GM23338 (cell line): ENCODE data around the gene TFF1. TPM values are rescaled to one million over a fixed set of nuclear protein-coding genes. Genes with fewer than 3 reads are reported as not detected.

Experiments
- ATAC-seq: fragments of 200-7000 bp; cut with Tn5 transposase; 3 replicates; pipeline ENCODE4 v1.9.1; 2020
- DNase-seq: peaks from one replicate; pipeline ENCODE4 v3.0.0-alpha.2; 2015; ENCODE audit warnings: low spot score
- H2AFZ ChIP-seq: fragments of 200-600 bp; sonication (generic); 2 replicates; pipeline ENCODE4 v1.8.0; 2016; ENCODE audit warnings: antibody characterized with exemption, mild to moderate bottlenecking, moderate library complexity
- H3F3A ChIP-seq: fragments of 200-600 bp; sonication (generic); replicated peaks from 2 replicates; pipeline ENCODE4 v1.8.0; 2017; ENCODE audit warnings: antibody characterized with exemption, mixed run types, low read depth
- H3K27ac ChIP-seq: fragments of 200-600 bp; sonication (generic); 2 replicates; pipeline ENCODE4 v1.6.1; 2016; ENCODE audit warnings: low read depth
- H3K27me3 ChIP-seq: fragments of 200-600 bp; sonication (generic); 2 replicates; pipeline ENCODE4 v1.8.0; 2016; ENCODE audit warnings: mild to moderate bottlenecking, mixed run types, moderate library complexity; ENCODE audit not compliant: insufficient read depth
- H3K36me3 ChIP-seq: fragments of 200-600 bp; sonication (generic); 2 replicates; pipeline ENCODE4 v1.8.0; 2016; ENCODE audit warnings: mild to moderate bottlenecking; ENCODE audit not compliant: insufficient read depth
- H3K4me1 ChIP-seq: fragments of 200-600 bp; sonication (generic); 2 replicates; pipeline ENCODE4 v1.8.0; 2016; ENCODE audit warnings: mild to moderate bottlenecking, moderate library complexity; ENCODE audit not compliant: insufficient read depth
- H3K4me2 ChIP-seq: fragments of 200-600 bp; sonication (generic); 2 replicates; pipeline ENCODE4 v1.7.1; 2017; ENCODE audit warnings: mixed run types
- H3K4me3 ChIP-seq: fragments of 200-600 bp; sonication (generic); 2 replicates; pipeline ENCODE4 v1.6.1; 2016; ENCODE audit warnings: mixed run types
- H3K79me2 ChIP-seq: fragments of 200-600 bp; sonication (generic); replicated peaks from 2 replicates; pipeline ENCODE4 v1.8.0; 2017; ENCODE audit warnings: mild to moderate bottlenecking; ENCODE audit not compliant: insufficient read depth
- H3K9me2 ChIP-seq: fragments of 200-600 bp; sonication (generic); 2 replicates; pipeline ENCODE4 v1.8.0; 2017; ENCODE audit not compliant: insufficient read depth
- H4K20me1 ChIP-seq: fragments of 200-600 bp; sonication (generic); replicated peaks from 2 replicates; pipeline ENCODE4 v1.8.0; 2017; ENCODE audit warnings: mild to moderate bottlenecking; ENCODE audit not compliant: insufficient read depth
- H3K27ac Mint-ChIP-seq: 2 replicates; pipeline ENCODE4 v1.8.0; 2020; ENCODE audit warnings: inconsistent platforms, mild to moderate bottlenecking, moderate library complexity, mixed read lengths
- H3K27me3 Mint-ChIP-seq: 3 replicates; pipeline ENCODE4 v1.8.0; 2022; ENCODE audit warnings: low read depth, mild to moderate bottlenecking, moderate library complexity, mixed read lengths, inconsistent platforms; ENCODE audit not compliant: insufficient read depth, poor library complexity
- H3K36me3 Mint-ChIP-seq: 3 replicates; pipeline ENCODE4 v1.8.0; 2021; ENCODE audit warnings: low read depth, mild to moderate bottlenecking, inconsistent platforms, moderate library complexity, mixed read lengths
- H3K4me1 Mint-ChIP-seq: 3 replicates; pipeline ENCODE4 v1.8.0; 2020; ENCODE audit warnings: mild to moderate bottlenecking, inconsistent platforms, mixed read lengths
- H3K4me3 Mint-ChIP-seq: 3 replicates; pipeline ENCODE4 v1.8.0; 2021; ENCODE audit warnings: moderate library complexity, mild to moderate bottlenecking, inconsistent platforms, mixed read lengths
- H3K9me3 Mint-ChIP-seq: 3 replicates; pipeline ENCODE4 v1.8.0; 2020; ENCODE audit warnings: moderate library complexity, mild to moderate bottlenecking, inconsistent platforms, mixed read lengths
- CREB1 ChIP-seq: fragments of 250-450 bp; sonication (Bioruptor Pico); IDR thresholded peaks from 2 replicates; pipeline ENCODE4 v1.5.0; 2020; ENCODE audit warnings: low read depth, mild to moderate bottlenecking, moderate library complexity
- EZH2 ChIP-seq: fragments of 200-600 bp; sonication (generic); IDR thresholded peaks from one replicate; pipeline ENCODE4 v1.8.0; 2017; ENCODE audit warnings: antibody characterized with exemption, mild to moderate bottlenecking, low read depth; ENCODE audit not compliant: unreplicated experiment
- JUNB ChIP-seq: IDR thresholded peaks from one replicate; pipeline ENCODE4 v1.6.1; 2016; ENCODE audit warnings: antibody characterized with exemption; ENCODE audit not compliant: unreplicated experiment
- NANOG ChIP-seq: IDR thresholded peaks from 2 replicates; pipeline ENCODE4 v1.6.1; 2016; ENCODE audit warnings: antibody characterized with exemption, borderline replicate concordance
- STAT1 ChIP-seq: IDR thresholded peaks from one replicate; pipeline ENCODE4 v1.6.1; 2016; ENCODE audit warnings: antibody characterized with exemption; ENCODE audit not compliant: unreplicated experiment
- ZNF114 ChIP-seq: fragments of 250-450 bp; sonication (Bioruptor Pico); IDR thresholded peaks from 2 replicates; pipeline ENCODE4 v1.5.0; 2020; ENCODE audit warnings: mild to moderate bottlenecking, moderate library complexity
- ZNF331 ChIP-seq: fragments of 250-450 bp; sonication (Bioruptor Pico); IDR thresholded peaks from 2 replicates; pipeline ENCODE4 v1.5.0; 2020; ENCODE audit warnings: low read depth, mild to moderate bottlenecking, moderate library complexity
- polyA plus RNA-seq: library from polyadenylated mRNA; unstranded; fragments of >200 nt; fragmentation: Nextera tagmentation; extraction: Ambion mirVana; gene quantifications from 2 replicates; pipeline ENCODE4 v1.2.1, GENCODE V29; 2016
- total RNA-seq: library from RNA; depleted of rRNA; stranded (reverse); fragments of >200 nt; shearing (Covaris generic); gene quantifications from 2 replicates; pipeline ENCODE4 v1.2.3, GENCODE V29; 2014
- TF ChIP-seq, protein P1 (sequence below), 2 experiments: fragments of 200-600 bp in 1 of 2; sonication (generic) in 1 of 2; conservative IDR thresholded peaks; 2 replicates each; pipeline versions ENCODE4 v1.5.1 to v1.6.1; 2016 to 2017; ENCODE audit warnings: antibody characterized with exemption in 2 of 2, low read depth in 2 of 2, mild to moderate bottlenecking in 2 of 2, moderate library complexity in 1 of 2
- TF ChIP-seq, protein P2 (sequence below): fragments of 250-450 bp; sonication (Bioruptor Pico); IDR thresholded peaks from 2 replicates; pipeline ENCODE4 v1.5.0; 2020; ENCODE audit warnings: mild to moderate bottlenecking, moderate library complexity

TFF1 gene
- total and polyA plus RNA-seq, 2 experiments from 2014 or later = not detected

DNA sequence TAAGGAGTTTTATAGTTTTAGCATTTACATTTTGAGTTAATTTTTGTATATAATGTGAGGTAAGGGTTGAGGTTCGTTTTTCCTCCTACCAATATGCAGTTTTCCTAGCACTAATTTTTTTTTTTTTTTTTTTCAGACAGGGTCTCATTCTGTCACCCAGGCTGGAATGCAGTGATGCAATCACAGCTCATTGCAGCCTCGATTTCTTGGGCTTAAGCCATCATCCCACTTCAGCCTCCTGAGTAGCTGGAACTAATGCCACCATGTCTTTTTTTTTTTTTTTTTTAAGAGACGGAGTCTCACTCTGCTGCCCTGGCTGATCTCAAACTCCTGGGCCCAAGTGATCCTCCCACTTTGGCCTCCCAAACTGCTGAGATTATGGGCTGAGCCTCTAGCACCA is 34.8 kb upstream of the TFF1 start (continued):
- TF ChIP-seq CREB1 (CRISPR knock-in tag) (no peak), JUNB (no peak), EZH2 (no peak), ZNF331 (CRISPR knock-in tag) (no peak), NANOG (no peak)
- TF ChIP-seq, protein P1, sequence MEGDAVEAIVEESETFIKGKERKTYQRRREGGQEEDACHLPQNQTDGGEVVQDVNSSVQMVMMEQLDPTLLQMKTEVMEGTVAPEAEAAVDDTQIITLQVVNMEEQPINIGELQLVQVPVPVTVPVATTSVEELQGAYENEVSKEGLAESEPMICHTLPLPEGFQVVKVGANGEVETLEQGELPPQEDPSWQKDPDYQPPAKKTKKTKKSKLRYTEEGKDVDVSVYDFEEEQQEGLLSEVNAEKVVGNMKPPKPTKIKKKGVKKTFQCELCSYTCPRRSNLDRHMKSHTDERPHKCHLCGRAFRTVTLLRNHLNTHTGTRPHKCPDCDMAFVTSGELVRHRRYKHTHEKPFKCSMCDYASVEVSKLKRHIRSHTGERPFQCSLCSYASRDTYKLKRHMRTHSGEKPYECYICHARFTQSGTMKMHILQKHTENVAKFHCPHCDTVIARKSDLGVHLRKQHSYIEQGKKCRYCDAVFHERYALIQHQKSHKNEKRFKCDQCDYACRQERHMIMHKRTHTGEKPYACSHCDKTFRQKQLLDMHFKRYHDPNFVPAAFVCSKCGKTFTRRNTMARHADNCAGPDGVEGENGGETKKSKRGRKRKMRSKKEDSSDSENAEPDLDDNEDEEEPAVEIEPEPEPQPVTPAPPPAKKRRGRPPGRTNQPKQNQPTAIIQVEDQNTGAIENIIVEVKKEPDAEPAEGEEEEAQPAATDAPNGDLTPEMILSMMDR (conservative IDR thresholded peaks at IDR 0.05; ENCODE audit: low read depth in 2 of 2) = no peak

DNA sequence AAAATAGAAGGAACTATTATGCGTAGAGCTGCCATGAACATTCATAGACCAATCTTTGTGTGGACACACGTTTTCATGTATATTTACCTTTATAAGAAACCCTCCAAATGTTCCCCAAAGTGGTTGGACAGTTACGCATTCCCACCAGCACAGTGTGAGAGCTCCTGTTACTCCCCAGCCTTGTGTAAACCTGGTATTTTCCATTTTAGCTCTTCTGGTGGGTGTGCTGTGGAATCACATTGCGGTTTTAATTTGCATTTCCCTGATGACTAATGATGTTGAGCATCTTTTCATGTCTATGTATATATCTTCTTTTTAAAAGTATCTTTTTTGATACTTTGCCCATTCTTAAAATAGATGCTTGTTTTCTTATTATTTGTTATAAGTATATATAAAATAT is 34.2 kb upstream of the TFF1 start:
- ATAC-seq = no peak
- Histone ChIP-seq H3K27me3 (no peaks in the 10 kb centered on the region), H3K4me3 (no peak overlapping the region), H3K27ac (no peak overlapping the region), H4K20me1 (no peaks in the 10 kb centered on the region), H3K4me1 (no peaks in the 10 kb centered on the region), H2AFZ (no peak overlapping the region), H3F3A (no peaks in the 10 kb centered on the region), H3K9me2 (0 out of 2 replicates have a peak, but pooled peaks cover 3% of the 10 kb centered on the region), H3K36me3 (no peaks in the 10 kb centered on the region), H3K4me2 (no peak overlapping the region), H3K79me2 (no peaks in the 10 kb centered on the region)
- Mint-ChIP-seq H3K4me1 (peaks cover 5% of the 10 kb centered on the region; the same call in 2 of the 3 replicates), H3K4me3 (no peak overlapping the region), H3K27me3 (peaks cover 7% of the 10 kb centered on the region), H3K27ac (no peak overlapping the region), H3K36me3 (no peaks in the 10 kb centered on the region; the same call in 1 of the 3 replicates), H3K9me3 (peaks cover 5% of the 10 kb centered on the region; the same call in 1 of the 3 replicates)
- no peak for DNase-seq
- TF ChIP-seq NANOG (no peak), ZNF114 (no peak), STAT1 (no peak), JUNB (no peak), CREB1 (CRISPR knock-in tag) (no peak)
- TF ChIP-seq, protein P1 (conservative IDR thresholded peaks at IDR 0.05; ENCODE audit: low read depth in 2 of 2) = no peak

DNA sequence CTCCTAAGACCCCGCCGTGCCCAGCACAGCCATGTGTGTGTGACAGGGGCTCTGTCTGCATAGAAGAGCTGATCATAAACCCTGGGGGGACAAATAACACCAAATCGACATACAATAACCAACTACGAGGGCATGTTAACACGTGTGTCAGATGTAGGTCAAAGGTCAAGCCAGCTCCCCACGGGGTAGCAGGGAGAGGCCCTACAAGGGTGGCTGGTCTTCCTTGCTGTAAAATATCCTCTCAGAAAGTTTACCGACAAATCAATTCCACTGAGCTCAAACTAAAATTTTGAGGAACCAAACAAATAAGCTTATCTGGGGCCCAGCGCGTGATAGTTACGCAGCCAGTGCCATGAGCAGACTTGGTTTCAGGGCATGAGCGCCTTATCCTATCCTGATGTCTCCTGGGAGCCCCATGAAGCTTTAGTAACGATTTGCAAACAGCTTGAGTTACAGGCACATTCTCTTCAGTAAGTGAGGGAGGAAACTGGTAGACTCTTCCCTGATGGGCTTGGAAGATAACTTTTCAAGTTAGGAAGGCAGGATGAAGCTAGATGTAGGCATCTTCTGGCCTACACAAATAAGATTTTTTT is 32.2 kb upstream of the TFF1 start:
- Histone ChIP-seq H3K4me2 (no peak overlapping the region), H3F3A (no peaks in the 10 kb centered on the region), H3K9me2 (0 out of 2 replicates have a peak, but pooled peaks cover 3% of the 10 kb centered on the region), H3K4me3 (no peak overlapping the region), H3K79me2 (no peaks in the 10 kb centered on the region), H2AFZ (0 out of 2 replicates have a peak overlapping the region, but pooled peaks have one; percentile 63), H4K20me1 (no peaks in the 10 kb centered on the region), H3K36me3 (no peaks in the 10 kb centered on the region), H3K27ac (no peak overlapping the region), H3K27me3 (no peaks in the 10 kb centered on the region), H3K4me1 (no peaks in the 10 kb centered on the region)
- Mint-ChIP-seq H3K4me3 (no peak overlapping the region), H3K9me3 (peaks cover 5% of the 10 kb centered on the region; the same call in 1 of the 3 replicates), H3K4me1 (peaks cover 4% of the 10 kb centered on the region; the same call in 2 of the 3 replicates), H3K27ac (no peak overlapping the region), H3K27me3 (peaks cover 5% of the 10 kb centered on the region), H3K36me3 (no peaks in the 10 kb centered on the region; the same call in 1 of the 3 replicates)
- DNase-seq = no peak
- peak; percentile 26; the same call in 1 of the 3 replicates for ATAC-seq
- TF ChIP-seq, protein P2, sequence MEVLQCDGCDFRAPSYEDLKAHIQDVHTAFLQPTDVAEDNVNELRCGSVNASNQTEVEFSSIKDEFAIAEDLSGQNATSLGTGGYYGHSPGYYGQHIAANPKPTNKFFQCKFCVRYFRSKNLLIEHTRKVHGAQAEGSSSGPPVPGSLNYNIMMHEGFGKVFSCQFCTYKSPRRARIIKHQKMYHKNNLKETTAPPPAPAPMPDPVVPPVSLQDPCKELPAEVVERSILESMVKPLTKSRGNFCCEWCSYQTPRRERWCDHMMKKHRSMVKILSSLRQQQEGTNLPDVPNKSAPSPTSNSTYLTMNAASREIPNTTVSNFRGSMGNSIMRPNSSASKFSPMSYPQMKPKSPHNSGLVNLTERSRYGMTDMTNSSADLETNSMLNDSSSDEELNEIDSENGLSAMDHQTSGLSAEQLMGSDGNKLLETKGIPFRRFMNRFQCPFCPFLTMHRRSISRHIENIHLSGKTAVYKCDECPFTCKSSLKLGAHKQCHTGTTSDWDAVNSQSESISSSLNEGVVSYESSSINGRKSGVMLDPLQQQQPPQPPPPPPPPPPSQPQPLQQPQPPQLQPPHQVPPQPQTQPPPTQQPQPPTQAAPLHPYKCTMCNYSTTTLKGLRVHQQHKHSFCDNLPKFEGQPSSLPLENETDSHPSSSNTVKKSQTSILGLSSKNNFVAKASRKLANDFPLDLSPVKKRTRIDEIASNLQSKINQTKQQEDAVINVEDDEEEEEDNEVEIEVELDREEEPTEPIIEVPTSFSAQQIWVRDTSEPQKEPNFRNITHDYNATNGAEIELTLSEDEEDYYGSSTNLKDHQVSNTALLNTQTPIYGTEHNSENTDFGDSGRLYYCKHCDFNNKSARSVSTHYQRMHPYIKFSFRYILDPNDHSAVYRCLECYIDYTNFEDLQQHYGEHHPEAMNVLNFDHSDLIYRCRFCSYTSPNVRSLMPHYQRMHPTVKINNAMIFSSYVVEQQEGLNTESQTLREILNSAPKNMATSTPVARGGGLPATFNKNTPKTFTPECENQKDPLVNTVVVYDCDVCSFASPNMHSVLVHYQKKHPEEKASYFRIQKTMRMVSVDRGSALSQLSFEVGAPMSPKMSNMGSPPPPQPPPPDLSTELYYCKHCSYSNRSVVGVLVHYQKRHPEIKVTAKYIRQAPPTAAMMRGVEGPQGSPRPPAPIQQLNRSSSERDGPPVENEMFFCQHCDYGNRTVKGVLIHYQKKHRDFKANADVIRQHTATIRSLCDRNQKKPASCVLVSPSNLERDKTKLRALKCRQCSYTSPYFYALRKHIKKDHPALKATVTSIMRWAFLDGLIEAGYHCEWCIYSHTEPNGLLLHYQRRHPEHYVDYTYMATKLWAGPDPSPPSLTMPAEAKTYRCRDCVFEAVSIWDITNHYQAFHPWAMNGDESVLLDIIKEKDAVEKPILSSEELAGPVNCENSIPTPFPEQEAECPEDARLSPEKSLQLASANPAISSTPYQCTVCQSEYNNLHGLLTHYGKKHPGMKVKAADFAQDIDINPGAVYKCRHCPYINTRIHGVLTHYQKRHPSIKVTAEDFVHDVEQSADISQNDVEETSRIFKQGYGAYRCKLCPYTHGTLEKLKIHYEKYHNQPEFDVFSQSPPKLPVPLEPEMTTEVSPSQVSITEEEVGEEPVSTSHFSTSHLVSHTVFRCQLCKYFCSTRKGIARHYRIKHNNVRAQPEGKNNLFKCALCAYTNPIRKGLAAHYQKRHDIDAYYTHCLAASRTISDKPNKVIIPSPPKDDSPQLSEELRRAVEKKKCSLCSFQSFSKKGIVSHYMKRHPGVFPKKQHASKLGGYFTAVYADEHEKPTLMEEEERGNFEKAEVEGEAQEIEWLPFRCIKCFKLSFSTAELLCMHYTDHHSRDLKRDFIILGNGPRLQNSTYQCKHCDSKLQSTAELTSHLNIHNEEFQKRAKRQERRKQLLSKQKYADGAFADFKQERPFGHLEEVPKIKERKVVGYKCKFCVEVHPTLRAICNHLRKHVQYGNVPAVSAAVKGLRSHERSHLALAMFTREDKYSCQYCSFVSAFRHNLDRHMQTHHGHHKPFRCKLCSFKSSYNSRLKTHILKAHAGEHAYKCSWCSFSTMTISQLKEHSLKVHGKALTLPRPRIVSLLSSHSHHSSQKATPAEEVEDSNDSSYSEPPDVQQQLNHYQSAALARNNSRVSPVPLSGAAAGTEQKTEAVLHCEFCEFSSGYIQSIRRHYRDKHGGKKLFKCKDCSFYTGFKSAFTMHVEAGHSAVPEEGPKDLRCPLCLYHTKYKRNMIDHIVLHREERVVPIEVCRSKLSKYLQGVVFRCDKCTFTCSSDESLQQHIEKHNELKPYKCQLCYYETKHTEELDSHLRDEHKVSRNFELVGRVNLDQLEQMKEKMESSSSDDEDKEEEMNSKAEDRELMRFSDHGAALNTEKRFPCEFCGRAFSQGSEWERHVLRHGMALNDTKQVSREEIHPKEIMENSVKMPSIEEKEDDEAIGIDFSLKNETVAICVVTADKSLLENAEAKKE (CRISPR knock-in tag) = no peak
